Caco-2 (cell line): ENCODE results near the gene LAGE3. TPM values are rescaled to one million over a fixed set of nuclear protein-coding genes. Genes with fewer than 3 reads are reported as not detected.

Experiments used
- BruUV-seq: library from RNA; stranded (reverse); fragments of 400-500 nt; replicated peaks from 2 replicates; lab custom pipeline; 2021; lab: Mats Ljungman, UMichigan
- CTCF ChIA-PET: fragments of 300-600 bp; sonication (Branson Sonifier 250); formaldehyde crosslinking; loops from one replicate; lab custom pipeline; 2022; ENCODE audit warnings: antibody characterized with exemption; lab: Charles Lee
- POLR2A ChIA-PET: fragments of 300-600 bp; sonication (Branson Sonifier 250); formaldehyde crosslinking; loops from one replicate; lab custom pipeline; 2022; ENCODE audit warnings: antibody characterized with exemption; lab: Charles Lee
- DNase-seq, 2 experiments: peaks; one replicate each; pipeline versions ENCODE4 v3.0.0 to v3.0.0-alpha.2; 2020 to 2022
- H3K27me3 ChIP-seq: replicated peaks from 2 replicates; pipeline ENCODE4 v1.6.0; 2011; ENCODE audit warnings: low read length; ENCODE audit not compliant: control insufficient read depth, insufficient read depth
- H3K36me3 ChIP-seq: 2 replicates; pipeline ENCODE4 v1.5.1; 2011; ENCODE audit warnings: low read length; ENCODE audit not compliant: control insufficient read depth, insufficient read depth
- H3K4me1 ChIP-seq: fragments of 250-450 bp; sonication (Bioruptor Pico); 2 replicates; pipeline ENCODE4 v1.5.1; 2020; ENCODE audit warnings: mild to moderate bottlenecking
- H3K4me3 ChIP-seq: 2 replicates; pipeline ENCODE4 v1.5.1; 2011; ENCODE audit warnings: low read depth, mild to moderate bottlenecking, control low read depth, low read length
- H3K9me3 ChIP-seq: fragments of 250-450 bp; sonication (Bioruptor Pico); 2 replicates; pipeline ENCODE4 v1.5.1; 2020; ENCODE audit warnings: mild to moderate bottlenecking, moderate library complexity
- H3K27ac Mint-ChIP-seq: one replicate; pipeline ENCODE4 v1.8.0; 2022; ENCODE audit warnings: mixed read lengths; ENCODE audit not compliant: unreplicated experiment
- H3K27me3 Mint-ChIP-seq: one replicate; pipeline ENCODE4 v1.8.0; 2022; ENCODE audit warnings: mixed read lengths; ENCODE audit not compliant: insufficient read depth, unreplicated experiment
- H3K36me3 Mint-ChIP-seq: one replicate; pipeline ENCODE4 v1.8.0; 2022; ENCODE audit warnings: mild to moderate bottlenecking, mixed read lengths; ENCODE audit not compliant: insufficient read depth, unreplicated experiment
- H3K4me1 Mint-ChIP-seq: one replicate; pipeline ENCODE4 v1.8.0; 2022; ENCODE audit warnings: low read depth, mixed read lengths; ENCODE audit not compliant: unreplicated experiment
- H3K4me3 Mint-ChIP-seq: one replicate; pipeline ENCODE4 v1.8.0; 2022; ENCODE audit warnings: mild to moderate bottlenecking, moderate library complexity, mixed read lengths; ENCODE audit not compliant: unreplicated experiment
- H3K9me3 Mint-ChIP-seq: one replicate; pipeline ENCODE4 v1.8.0; 2022; ENCODE audit warnings: mixed read lengths; ENCODE audit not compliant: unreplicated experiment
- CTCF ChIP-seq, 2 experiments: fragments of 200-600 bp in 1 of 2; IDR thresholded peaks; 1 replicate in 1 of 2; 2 replicates in 1 of 2; pipeline versions ENCODE4 v1.5.1 to v1.8.0; 2011 to 2022; ENCODE audit warnings: antibody characterized with exemption in 1 of 2, control low read depth in 1 of 2, inconsistent platforms in 1 of 2, low read depth in 1 of 2, low read length in 1 of 2, mild to moderate bottlenecking in 1 of 2, moderate library complexity in 1 of 2; ENCODE audit not compliant: insufficient read depth in 1 of 2, severe bottlenecking in 1 of 2, unreplicated experiment in 1 of 2
- intact Hi-C: fragments of 100-400 bp; cut with micrococcal nuclease; formaldehyde crosslinking; loops from one replicate; pipeline ENCODE4 v1.10.0; 2022; ENCODE audit not compliant: unreplicated experiment
- total RNA-seq: library from RNA; stranded (reverse); gene quantifications from 2 replicates; pipeline ENCODE4 v1.2.3, GENCODE V29; 2022

The LAGE3 gene
- total RNA-seq, 1 experiment from 2014 or later = 26.0 TPM

DNA sequence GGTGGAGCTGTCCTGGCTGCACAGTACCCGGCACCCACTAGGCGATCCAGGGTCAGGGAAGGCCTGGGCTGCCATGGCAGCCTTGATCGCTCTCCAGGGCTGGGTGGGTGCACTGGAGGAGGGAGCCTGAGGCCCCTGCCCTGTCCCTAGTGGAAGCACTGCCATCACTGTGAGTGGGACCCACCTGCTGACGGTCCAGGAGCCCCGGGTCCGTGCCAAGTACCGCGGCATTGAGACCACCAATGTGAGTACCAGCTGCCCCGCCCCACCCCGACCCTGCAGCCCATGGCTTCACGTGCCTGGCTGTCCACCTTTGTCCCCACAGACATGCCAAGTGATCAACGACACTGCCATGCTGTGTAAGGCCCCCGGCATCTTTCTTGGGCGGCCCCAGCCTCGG, 12.2 kb downstream of the LAGE3 start:
- CTCF ChIA-PET = no interaction called here
- Mint-ChIP-seq H3K4me1 (no peaks in the 10 kb centered on the region), H3K27me3 (no peaks in the 10 kb centered on the region), H3K4me3 (no peak overlapping the region), H3K9me3 (no peaks in the 10 kb centered on the region), H3K27ac (no peak overlapping the region), H3K36me3 (peaks cover 6% of the 10 kb centered on the region)
- intact Hi-C loops = no loop called here
- no peak for DNase-seq
- Histone ChIP-seq H3K4me1 (no peaks in the 10 kb centered on the region), H3K27me3 (no peaks in the 10 kb centered on the region), H3K4me3 (no peak overlapping the region), H3K9me3 (no peaks in the 10 kb centered on the region), H3K36me3 (no peaks in the 10 kb centered on the region; the same call in 1 of the 2 replicates)
- BruUV-seq = no TSS peak
- POLR2A ChIA-PET = no interaction called here
- TF ChIP-seq CTCF (IDR thresholded peaks at IDR 0.05; ENCODE audit: insufficient read depth in 1 of 2, low read depth in 1 of 2, low read length in 1 of 2, severe bottlenecking in 1 of 2, unreplicated experiment in 1 of 2) = no peak

DNA sequence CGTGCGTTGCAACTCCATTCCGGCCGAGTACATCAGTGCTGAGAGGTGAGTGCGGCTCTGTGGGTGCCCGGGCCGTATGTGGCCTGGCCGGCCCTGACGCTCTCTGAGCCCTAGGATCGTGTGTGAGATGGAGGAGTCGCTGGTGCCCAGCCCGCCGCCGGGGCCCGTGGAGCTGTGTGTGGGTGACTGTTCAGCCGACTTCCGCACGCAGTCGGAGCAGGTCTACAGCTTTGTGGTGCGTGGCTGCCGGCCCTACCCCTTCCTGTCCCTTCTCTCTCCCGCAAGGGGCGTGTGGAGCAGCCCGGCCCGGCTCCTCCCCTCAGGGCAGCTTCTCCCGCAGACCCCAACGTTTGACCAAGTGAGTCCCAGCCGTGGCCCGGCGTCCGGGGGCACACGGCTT, 13.0 kb downstream of the LAGE3 start:
- no peaks in the 10 kb centered on the region for H3K27me3 Mint-ChIP-seq
- Histone ChIP-seq H3K9me3 (no peaks in the 10 kb centered on the region), H3K4me3 (no peak overlapping the region), H3K4me1 (no peaks in the 10 kb centered on the region), H3K27me3 (no peaks in the 10 kb centered on the region), H3K36me3 (no peaks in the 10 kb centered on the region)
- TF ChIP-seq CTCF (IDR thresholded peaks at IDR 0.05; ENCODE audit: insufficient read depth in 1 of 2, low read depth in 1 of 2, low read length in 1 of 2, severe bottlenecking in 1 of 2, unreplicated experiment in 1 of 2) = no peak
- H3K36me3 Mint-ChIP-seq = peaks cover 6% of the 10 kb centered on the region
- no peak overlapping the region for H3K4me3 Mint-ChIP-seq
- POLR2A ChIA-PET = no interaction called here
- no peak overlapping the region for H3K27ac Mint-ChIP-seq
- H3K4me1 Mint-ChIP-seq = no peaks in the 10 kb centered on the region
- no peak for DNase-seq
- H3K9me3 Mint-ChIP-seq = no peaks in the 10 kb centered on the region
- CTCF ChIA-PET = no interaction called here
- intact Hi-C loops = no loop called here
- BruUV-seq = no TSS peak

- no peak for DNase-seq
- Histone ChIP-seq H3K4me1 (no peaks in the 10 kb centered on the region), H3K9me3 (no peaks in the 10 kb centered on the region), H3K4me3 (no peak overlapping the region), H3K36me3 (no peaks in the 10 kb centered on the region), H3K27me3 (no peaks in the 10 kb centered on the region)
- no peaks in the 10 kb centered on the region for H3K9me3 Mint-ChIP-seq
- intact Hi-C loops = no loop called here
- BruUV-seq = no TSS peak
- H3K4me1 Mint-ChIP-seq = no peaks in the 10 kb centered on the region
- no peak overlapping the region for H3K27ac Mint-ChIP-seq
- ChIA-PET CTCF (no interaction called here), POLR2A (no interaction called here)
- H3K4me3 Mint-ChIP-seq = no peak overlapping the region
- H3K36me3 Mint-ChIP-seq = peaks cover 10% of the 10 kb centered on the region
- no peaks in the 10 kb centered on the region for H3K27me3 Mint-ChIP-seq
- no peak for TF ChIP-seq CTCF (IDR thresholded peaks at IDR 0.05; ENCODE audit: insufficient read depth in 1 of 2, low read depth in 1 of 2, low read length in 1 of 2, severe bottlenecking in 1 of 2, unreplicated experiment in 1 of 2)
Measured at GRCh38 chrX:154465601-154466000, 13.5 kb downstream of the LAGE3 start.
